Measurements from ENCODE around the gene RPUSD1. TPM values are rescaled to one million over a fixed set of nuclear protein-coding genes. Genes with fewer than 3 reads are reported as not detected.

RPUSD1 gene
- total RNA-seq, 1 experiment from 2014 or later = 48.6 TPM

- no peak overlapping the region for H3K4me2 ChIP-seq (ENCODE audit: insufficient read depth, insufficient read length, low read length)
- no peak overlapping the region for H3K9ac ChIP-seq (ENCODE audit: extremely low read depth, insufficient read length, low read length)
- no peaks in the 10 kb centered on the region for H3K79me1 ChIP-seq (ENCODE audit: insufficient read depth, low read depth, low read length, poor library complexity, severe bottlenecking)
- no peak overlapping the region for H2BK5ac ChIP-seq (ENCODE audit: insufficient read length, low read length)
- no CpG with 5 or more reads among the region's 13 CpGs for WGBS (ENCODE audit: extremely low coverage, insufficient read length, low lambda C conversion rate)
- H3K9me3 ChIP-seq (ENCODE audit: control insufficient read depth, low read depth, low read length) = no peaks in the 10 kb centered on the region
- no peak overlapping the region for H3K4ac ChIP-seq (ENCODE audit: low read depth, low read length)
- no peak overlapping the region for H3K14ac ChIP-seq (ENCODE audit: insufficient read depth, low read length)
- no peaks in the 10 kb centered on the region for H3K36me3 Mint-ChIP-seq (ENCODE audit: insufficient read depth in 1 of 3, low read depth in 3 of 3)
- no peaks in the 10 kb centered on the region for H3K23me2 ChIP-seq (ENCODE audit: insufficient read length, low read depth, low read length, poor library complexity, severe bottlenecking)
- H3K27me3 Mint-ChIP-seq (ENCODE audit: low read depth) = peaks cover 16% of the 10 kb centered on the region
- H4K20me1 ChIP-seq (ENCODE audit: control insufficient read depth, insufficient read depth, insufficient read length) = no peaks in the 10 kb centered on the region
- no peak overlapping the region for H2BK12ac ChIP-seq (ENCODE audit: insufficient read length, low read depth, low read length)
- no peaks in the 10 kb centered on the region for H3K4me1 ChIP-seq (ENCODE audit: insufficient read depth, low read length)
- no peak overlapping the region for H4K8ac ChIP-seq (replicated peaks; ENCODE audit: insufficient read length, low read depth, low read length)
- no peak for DNase-seq
- H3K27me3 ChIP-seq (ENCODE audit: insufficient read depth, low read length) = no peaks in the 10 kb centered on the region; the same call in 1 of the 2 replicates
- H3K4me3 Mint-ChIP-seq = no peak overlapping the region
- peaks cover 16 to 21% of the 10 kb centered on the region in 2 experiments for H3K4me1 Mint-ChIP-seq
- no peaks in the 10 kb centered on the region for H3K79me2 ChIP-seq (ENCODE audit: insufficient read depth, low read length)
- H3T11ph ChIP-seq (ENCODE audit: low read length) = no peak overlapping the region
- H2BK120ac ChIP-seq (ENCODE audit: low read depth, low read length, poor library complexity, severe bottlenecking) = no peak overlapping the region
- no peak overlapping the region for H2AK5ac ChIP-seq (ENCODE audit: insufficient read length, low read length)
- no peak overlapping the region for H3K18ac ChIP-seq (ENCODE audit: insufficient read length, low read depth, low read length)
- no peak overlapping the region for H2AFZ ChIP-seq (ENCODE audit: low read length)
- no peak overlapping the region for H3K23ac ChIP-seq (ENCODE audit: insufficient read length, low read depth, low read length)
- no peak overlapping the region for H4K5ac ChIP-seq (ENCODE audit: insufficient read length, low read depth, low read length)
- no peak overlapping the region for H2BK20ac ChIP-seq (ENCODE audit: low read depth, low read length, poor library complexity, severe bottlenecking)
- no peak overlapping the region for H3K27ac ChIP-seq (ENCODE audit: insufficient read length, low read depth, low read length)
- H3K9me3 Mint-ChIP-seq = peaks cover 0 to 4% of the 10 kb centered on the region in 2 experiments; a peak in 1 of 5 replicates
- no peak overlapping the region; a peak in 2 of 7 replicates for H3K27ac Mint-ChIP-seq
- no peak overlapping the region for H2BK15ac ChIP-seq (ENCODE audit: low read depth, low read length)
- TF ChIP-seq, protein P1, sequence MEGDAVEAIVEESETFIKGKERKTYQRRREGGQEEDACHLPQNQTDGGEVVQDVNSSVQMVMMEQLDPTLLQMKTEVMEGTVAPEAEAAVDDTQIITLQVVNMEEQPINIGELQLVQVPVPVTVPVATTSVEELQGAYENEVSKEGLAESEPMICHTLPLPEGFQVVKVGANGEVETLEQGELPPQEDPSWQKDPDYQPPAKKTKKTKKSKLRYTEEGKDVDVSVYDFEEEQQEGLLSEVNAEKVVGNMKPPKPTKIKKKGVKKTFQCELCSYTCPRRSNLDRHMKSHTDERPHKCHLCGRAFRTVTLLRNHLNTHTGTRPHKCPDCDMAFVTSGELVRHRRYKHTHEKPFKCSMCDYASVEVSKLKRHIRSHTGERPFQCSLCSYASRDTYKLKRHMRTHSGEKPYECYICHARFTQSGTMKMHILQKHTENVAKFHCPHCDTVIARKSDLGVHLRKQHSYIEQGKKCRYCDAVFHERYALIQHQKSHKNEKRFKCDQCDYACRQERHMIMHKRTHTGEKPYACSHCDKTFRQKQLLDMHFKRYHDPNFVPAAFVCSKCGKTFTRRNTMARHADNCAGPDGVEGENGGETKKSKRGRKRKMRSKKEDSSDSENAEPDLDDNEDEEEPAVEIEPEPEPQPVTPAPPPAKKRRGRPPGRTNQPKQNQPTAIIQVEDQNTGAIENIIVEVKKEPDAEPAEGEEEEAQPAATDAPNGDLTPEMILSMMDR (conservative IDR thresholded peaks at IDR 0.05) = no peak
- no peak overlapping the region for H4K91ac ChIP-seq (ENCODE audit: insufficient read length, low read depth, low read length)
- H3K56ac ChIP-seq (ENCODE audit: insufficient read length, low read depth, low read length) = no peak overlapping the region
Observed at GRCh38 chr16:821751-822150, 33.6 kb upstream of the RPUSD1 start.

Data from H9 (cell line).